HepG2 (cell line): ENCODE data around the gene TREM1. TPM values are rescaled to one million over a fixed set of nuclear protein-coding genes. Genes with fewer than 3 reads are reported as not detected.

Experiments
- ATAC-seq: fragments of 200-7000 bp; cut with Tn5 transposase; 3 replicates; pipeline ENCODE4 v1.9.1; 2020; ENCODE audit warnings: mild to moderate bottlenecking, moderate library complexity
- BruUV-seq: library from RNA; stranded (reverse); fragments of 400-500 nt; replicated peaks from 2 replicates; lab custom pipeline; 2021; lab: Mats Ljungman, UMichigan
- CTCF ChIA-PET: fragments of 300-600 bp; formaldehyde crosslinking; extraction: SDS; loops from one replicate; lab custom pipeline; 2021; ENCODE audit warnings: low total read pairs, inconsistent platforms, low intra/inter-chr PET ratio; lab: Yijun Ruan, JAX
- POLR2A ChIA-PET: fragments of 350-600 bp; sonication (Branson Sonifier 250); formaldehyde crosslinking; loops from one replicate; lab custom pipeline; 2020; ENCODE audit warnings: antibody characterized with exemption, inconsistent platforms; lab: Yijun Ruan, JAX
- DNase-seq: peaks from one replicate; pipeline ENCODE4 v3.0.0-alpha.2; 2015; ENCODE audit warnings: low spot score
- FAIRE-seq: peaks from 3 replicates; lab custom pipeline; 2011; peaks lifted over from hg19 to GRCh38; lab: Jason Lieb, UNC
- H2AFZ ChIP-seq: one replicate; pipeline ENCODE4 v1.6.1; 2011; ENCODE audit warnings: low read length, inconsistent platforms
- H3K27ac ChIP-seq: fragments of 300-600 bp; 3 replicates; pipeline ENCODE4 v1.8.0; 2011; ENCODE audit warnings: mixed run types, mild to moderate bottlenecking, mixed read lengths, low read length, inconsistent platforms; ENCODE audit not compliant: insufficient read depth; ENCODE audit errors: extremely low read length
- H3K27me3 ChIP-seq, 2 experiments: fragments of 200-600 bp in 1 of 2; 2 replicates in 1 of 2; 3 replicates in 1 of 2; pipeline versions ENCODE4 v1.6.0 to v1.8.0; 2011; ENCODE audit warnings: low read length in 2 of 2, mild to moderate bottlenecking in 2 of 2, moderate library complexity in 2 of 2, inconsistent platforms in 1 of 2; ENCODE audit not compliant: insufficient read depth in 2 of 2, control insufficient read depth in 1 of 2
- H3K36me3 ChIP-seq, 2 experiments: fragments of 200-600 bp in 1 of 2; replicated peaks in 1 of 2; 2 replicates in 1 of 2; 3 replicates in 1 of 2; pipeline versions ENCODE4 v1.5.1 to v1.8.0; 2011; ENCODE audit warnings: low read length in 2 of 2, inconsistent platforms in 1 of 2; ENCODE audit not compliant: insufficient read depth in 2 of 2, control insufficient read depth in 1 of 2
- H3K4me1 ChIP-seq: 2 replicates; pipeline ENCODE4 v1.5.1; 2012; ENCODE audit warnings: low read length, inconsistent platforms; ENCODE audit not compliant: insufficient read depth
- H3K4me2 ChIP-seq: 2 replicates; pipeline ENCODE4 v1.6.0; 2011; ENCODE audit warnings: low read depth, low read length, inconsistent platforms
- H3K4me3 ChIP-seq, 3 experiments: fragments of 200-600 bp in 1 of 3; sonication (generic), shearing (Covaris generic) in 1 of 3; replicated peaks in 1 of 3; 2 replicates each; pipeline ENCODE4 v1.5.1; 2011 to 2016; ENCODE audit warnings: low read length in 3 of 3, inconsistent platforms in 2 of 3, low read depth in 2 of 3, mild to moderate bottlenecking in 2 of 3, control low read depth in 1 of 3, mixed read lengths in 1 of 3; ENCODE audit not compliant: insufficient read depth in 1 of 3
- H3K79me2 ChIP-seq: one replicate; pipeline ENCODE4 v1.6.1; 2011; ENCODE audit warnings: low read length, inconsistent platforms; ENCODE audit not compliant: insufficient read depth
- H3K9ac ChIP-seq: 2 replicates; pipeline ENCODE4 v1.6.0; 2011; ENCODE audit warnings: mild to moderate bottlenecking, low read depth, low read length, inconsistent platforms; ENCODE audit not compliant: insufficient read depth
- H3K9me3 ChIP-seq: 2 replicates; pipeline ENCODE4 v1.5.1; 2012; ENCODE audit warnings: mild to moderate bottlenecking, low read length
- H4K20me1 ChIP-seq: 2 replicates; pipeline ENCODE4 v1.6.0; 2011; ENCODE audit warnings: inconsistent platforms, mild to moderate bottlenecking, low read length, moderate library complexity; ENCODE audit not compliant: insufficient read depth
- CBX2 ChIP-seq, 2 experiments: fragments of 200-600 bp in 1 of 2; sonication (generic); formaldehyde crosslinking in 1 of 2; IDR thresholded peaks; 2 replicates each; pipeline versions ENCODE4 v1.7.0 to v1.8.1; 2018 to 2022; ENCODE audit warnings: low read depth in 2 of 2, low read length in 1 of 2, mild to moderate bottlenecking in 1 of 2, missing genetic modification reagents in 1 of 2
- ELF3 ChIP-seq: IDR thresholded peaks from 2 replicates; pipeline ENCODE4 v1.6.1; 2016; ENCODE audit warnings: missing genetic modification reagents, missing compliant biosample characterization
- FOSL1 ChIP-seq: sonication (generic); formaldehyde crosslinking; IDR thresholded peaks from 2 replicates; pipeline ENCODE4 v1.9.0; 2021; ENCODE audit warnings: missing genetic modification reagents, borderline replicate concordance
- MZF1 ChIP-seq: sonication (generic); formaldehyde crosslinking; IDR thresholded peaks from 2 replicates; pipeline ENCODE4 v1.8.1; 2023; ENCODE audit warnings: mild to moderate bottlenecking, missing genetic modification reagents, borderline replicate concordance
- RAD21 ChIP-seq: fragments of 450-650 bp; formaldehyde crosslinking; IDR thresholded peaks from 2 replicates; pipeline ENCODE4 v1.5.0; 2020; ENCODE audit warnings: mild to moderate bottlenecking
- SNAPC2 ChIP-seq: sonication (generic); formaldehyde crosslinking; IDR thresholded peaks from 2 replicates; pipeline ENCODE4 v1.8.1; 2022; ENCODE audit warnings: mild to moderate bottlenecking, missing genetic modification reagents
- TOE1 ChIP-seq: sonication (generic); formaldehyde crosslinking; IDR thresholded peaks from 2 replicates; pipeline ENCODE4 v1.4.0; 2020; ENCODE audit warnings: mild to moderate bottlenecking, missing genetic modification reagents
- ZFAT ChIP-seq: sonication (generic); formaldehyde crosslinking; conservative IDR thresholded peaks from 2 replicates; pipeline ENCODE4 v1.8.1; 2023; ENCODE audit warnings: missing genetic modification reagents, inconsistent platforms
- ZNF460 ChIP-seq: sonication (generic); formaldehyde crosslinking; IDR thresholded peaks from 2 replicates; pipeline ENCODE4 v1.5.1; 2020; ENCODE audit warnings: missing genetic modification reagents, mild to moderate bottlenecking, borderline replicate concordance
- ZNF546 ChIP-seq: sonication (generic); formaldehyde crosslinking; conservative IDR thresholded peaks from 2 replicates; pipeline ENCODE4 v1.8.1; 2023; ENCODE audit warnings: mild to moderate bottlenecking, missing genetic modification reagents
- ZNF660 ChIP-seq: sonication (generic); formaldehyde crosslinking; IDR thresholded peaks from 2 replicates; pipeline ENCODE4 v1.5.1; 2020; ENCODE audit warnings: mild to moderate bottlenecking, low read depth, missing genetic modification reagents, borderline replicate concordance
- WGBS: methylation state at CpG from one replicate; pipeline ENCODE4 v1.1.6; 2017; ENCODE audit warnings: low lambda C conversion rate; 5-methylcytosine and 5-hydroxymethylcytosine counted together
- in situ Hi-C: cut with HindIII; loops from 2 replicates; pipeline ENCODE4 v1.10.0; 2017; ENCODE audit warnings: low pct_unique_long_range_greater_than_20kb; ENCODE audit not compliant: extremely low pct_ligation_motif_present
- intact Hi-C: fragments of 100-400 bp; cut with micrococcal nuclease; formaldehyde crosslinking; loops from one replicate; pipeline ENCODE4 v1.10.0; 2022; ENCODE audit not compliant: unreplicated experiment
- polyA plus RNA-seq, 8 experiments: library from polyadenylated mRNA; depleted of rRNA in 3 of 8; stranded (reverse) in 7 of 8; unstranded in 1 of 8; fragments of >200 nt; fragmentation: Illumina TruSeq in 4 of 8; extraction: Trizol in 4 of 8; gene quantifications; 2 replicates each; pipeline versions ENCODE4 v1.2.1 to v1.2.3, GENCODE V29; 2011 to 2016; ENCODE audit warnings: low read depth in 4 of 8, missing spikeins in 1 of 8, mixed read lengths in 1 of 8; ENCODE audit not compliant: insufficient read depth in 1 of 8
- total RNA-seq, 5 experiments: library from RNA; depleted of rRNA; stranded (reverse); fragments of >200 nt; fragmentation: Illumina TruSeq; extraction: Trizol; gene quantifications; 2 replicates each; pipeline ENCODE4 v1.2.3, GENCODE V29; 2016; ENCODE audit warnings: low read depth in 1 of 5
- TF ChIP-seq, protein P1 (sequence below): sonication (generic); formaldehyde crosslinking; IDR thresholded peaks from 2 replicates; pipeline ENCODE4 v1.5.0; 2020; ENCODE audit warnings: mild to moderate bottlenecking, missing genetic modification reagents, moderate library complexity
- TF ChIP-seq, protein P2 (sequence below): IDR thresholded peaks from 2 replicates; pipeline ENCODE4 v1.6.1; 2016
- TF ChIP-seq, protein P3 (sequence below): sonication (generic); formaldehyde crosslinking; IDR thresholded peaks from 2 replicates; pipeline ENCODE4 v1.8.1; 2023; ENCODE audit warnings: missing genetic modification reagents, mild to moderate bottlenecking, borderline replicate concordance
- TF ChIP-seq, protein P4 (sequence below): sonication (generic); formaldehyde crosslinking; IDR thresholded peaks from 2 replicates; pipeline ENCODE4 v1.5.0; 2020; ENCODE audit warnings: mild to moderate bottlenecking, missing genetic modification reagents, borderline replicate concordance

The TREM1 gene
- total and polyA plus RNA-seq, 2 of the 13 experiments (the other 11 are each of a cell fraction or from before 2014, with no cell fraction given), result 0.49 TPM; not detected in 1

DNA sequence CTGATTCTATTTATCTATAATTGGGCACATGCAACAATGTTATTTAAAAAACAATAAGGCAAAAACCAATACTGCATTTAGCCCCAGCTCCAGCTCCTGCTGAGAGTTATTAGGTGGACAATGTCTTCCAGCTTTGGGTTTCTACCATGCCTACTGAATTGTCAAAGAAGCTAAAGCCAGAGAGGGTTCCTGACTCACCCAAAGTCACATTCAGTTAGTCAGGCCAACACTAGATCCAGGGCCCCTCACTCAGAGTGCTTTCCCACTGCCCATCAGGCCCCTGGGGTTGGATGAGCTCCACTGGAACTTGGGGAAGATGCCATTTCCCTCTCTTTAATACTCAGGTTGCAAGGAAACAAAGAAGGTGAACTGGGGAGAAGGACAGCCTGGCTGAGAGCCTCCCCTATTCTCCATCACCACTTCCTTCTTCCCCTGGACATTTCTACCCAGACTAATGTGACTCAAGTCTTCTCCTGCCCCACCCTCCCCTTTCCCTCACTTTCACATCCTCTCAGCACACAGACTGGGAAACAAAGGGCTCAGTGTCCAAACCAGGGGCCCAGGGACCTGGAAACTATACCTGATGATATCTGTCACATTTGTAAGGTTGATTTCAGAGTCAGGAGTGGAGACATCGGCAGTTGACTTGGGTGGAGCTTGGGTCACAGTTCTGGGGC, 6.0 kb downstream of the TREM1 start (continued):
- TF ChIP-seq TOE1 (CRISPR knock-in tag), result no peak
- no peak for TF ChIP-seq ZNF660 (CRISPR knock-in tag)
- TF ChIP-seq, all 625 proteins: peak for 0

DNA sequence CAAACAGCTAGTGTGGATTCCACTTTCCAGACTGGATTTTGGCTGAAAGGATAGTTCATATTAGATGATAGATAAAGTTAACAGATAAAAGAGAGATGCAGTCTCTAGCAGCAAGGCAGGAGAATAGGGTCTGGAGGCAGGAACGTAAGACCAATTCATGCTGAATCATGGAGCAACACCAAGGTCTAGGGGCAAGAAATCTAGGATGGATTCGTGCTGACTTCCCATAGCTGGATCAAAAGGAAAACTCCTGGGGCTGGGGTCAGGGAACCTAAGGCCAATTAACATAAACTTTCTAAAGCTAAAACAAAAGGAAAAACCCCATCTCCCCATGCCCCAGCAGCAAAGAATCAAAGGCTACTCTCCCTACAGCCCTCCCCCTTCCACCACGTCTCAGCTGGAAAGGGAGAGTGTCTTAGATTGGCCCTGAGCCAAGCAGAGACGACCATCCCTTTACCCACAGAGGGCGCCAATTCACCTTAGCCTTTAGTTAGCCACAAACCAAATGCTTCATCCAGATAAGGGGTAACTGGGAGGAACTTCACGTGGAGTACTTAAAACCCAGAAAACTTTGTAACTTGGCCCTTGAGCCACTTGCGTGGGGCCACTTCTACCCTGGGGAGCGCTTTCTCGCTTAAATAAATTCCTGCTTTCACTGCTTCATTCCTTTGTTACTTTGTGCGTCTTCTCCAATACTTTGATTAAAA, 7.6 kb downstream of the TREM1 start:
- ATAC-seq (peak; percentile 89), DNase-seq (peak; percentile 74), FAIRE-seq (peak; percentile 97)
- Histone ChIP-seq H3K4me2 (no peak overlapping the region), H3K79me2 (no peaks in the 10 kb centered on the region), H2AFZ (no peak overlapping the region), H3K27me3 (peaks cover 3 to 41% of the 10 kb centered on the region in 2 experiments; a peak in 4 of 5 replicates), H3K27ac (no peak overlapping the region), H3K4me1 (no peaks in the 10 kb centered on the region), H3K36me3 (no peaks in the 10 kb centered on the region), H4K20me1 (no peaks in the 10 kb centered on the region), H3K9me3 (no peaks in the 10 kb centered on the region), H3K4me3 (no peak overlapping the region), H3K9ac (no peak overlapping the region)
- ChIA-PET CTCF (interaction anchor here (1.3 to 1.7 kb wide), 2 partner anchors 40 to 403 kb away, joined by 3 to 5 read pairs; no protein-coding TSS in a partner anchor), POLR2A (no interaction called here)
- in situ Hi-C loops, result no loop called here
- intact Hi-C loops, result no loop called here
- no TSS peak for BruUV-seq
- WGBS, result 20% methylated on average over 10 of the region's 10 CpGs
- TF ChIP-seq CBX2 (IDR thresholded peaks at IDR 0.05; ENCODE audit: low read depth, low read length), result no peak
- no peak for TF ChIP-seq CBX2 (CRISPR knock-in tag; IDR thresholded peaks at IDR 0.05; ENCODE audit: low read depth)
- no peak for TF ChIP-seq ZNF460 (CRISPR knock-in tag)
- no peak for TF ChIP-seq ZFAT (CRISPR knock-in tag)
- TF ChIP-seq MZF1 (CRISPR knock-in tag), result no peak
- TF ChIP-seq, protein P1, sequence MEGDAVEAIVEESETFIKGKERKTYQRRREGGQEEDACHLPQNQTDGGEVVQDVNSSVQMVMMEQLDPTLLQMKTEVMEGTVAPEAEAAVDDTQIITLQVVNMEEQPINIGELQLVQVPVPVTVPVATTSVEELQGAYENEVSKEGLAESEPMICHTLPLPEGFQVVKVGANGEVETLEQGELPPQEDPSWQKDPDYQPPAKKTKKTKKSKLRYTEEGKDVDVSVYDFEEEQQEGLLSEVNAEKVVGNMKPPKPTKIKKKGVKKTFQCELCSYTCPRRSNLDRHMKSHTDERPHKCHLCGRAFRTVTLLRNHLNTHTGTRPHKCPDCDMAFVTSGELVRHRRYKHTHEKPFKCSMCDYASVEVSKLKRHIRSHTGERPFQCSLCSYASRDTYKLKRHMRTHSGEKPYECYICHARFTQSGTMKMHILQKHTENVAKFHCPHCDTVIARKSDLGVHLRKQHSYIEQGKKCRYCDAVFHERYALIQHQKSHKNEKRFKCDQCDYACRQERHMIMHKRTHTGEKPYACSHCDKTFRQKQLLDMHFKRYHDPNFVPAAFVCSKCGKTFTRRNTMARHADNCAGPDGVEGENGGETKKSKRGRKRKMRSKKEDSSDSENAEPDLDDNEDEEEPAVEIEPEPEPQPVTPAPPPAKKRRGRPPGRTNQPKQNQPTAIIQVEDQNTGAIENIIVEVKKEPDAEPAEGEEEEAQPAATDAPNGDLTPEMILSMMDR, result peak; percentile 80
- TF ChIP-seq FOSL1 (CRISPR knock-in tag), result no peak
- TF ChIP-seq ELF3 (CRISPR knock-in tag), result no peak
- TF ChIP-seq, protein P2, sequence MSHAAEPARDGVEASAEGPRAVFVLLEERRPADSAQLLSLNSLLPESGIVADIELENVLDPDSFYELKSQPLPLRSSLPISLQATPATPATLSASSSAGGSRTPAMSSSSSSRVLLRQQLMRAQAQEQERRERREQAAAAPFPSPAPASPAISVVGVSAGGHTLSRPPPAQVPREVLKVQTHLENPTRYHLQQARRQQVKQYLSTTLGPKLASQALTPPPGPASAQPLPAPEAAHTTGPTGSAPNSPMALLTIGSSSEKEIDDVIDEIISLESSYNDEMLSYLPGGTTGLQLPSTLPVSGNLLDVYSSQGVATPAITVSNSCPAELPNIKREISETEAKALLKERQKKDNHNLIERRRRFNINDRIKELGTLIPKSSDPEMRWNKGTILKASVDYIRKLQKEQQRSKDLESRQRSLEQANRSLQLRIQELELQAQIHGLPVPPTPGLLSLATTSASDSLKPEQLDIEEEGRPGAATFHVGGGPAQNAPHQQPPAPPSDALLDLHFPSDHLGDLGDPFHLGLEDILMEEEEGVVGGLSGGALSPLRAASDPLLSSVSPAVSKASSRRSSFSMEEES (CRISPR knock-in tag), result 0 out of 2 replicates have a peak, but pooled peaks have one; percentile 32
- TF ChIP-seq, protein P3, sequence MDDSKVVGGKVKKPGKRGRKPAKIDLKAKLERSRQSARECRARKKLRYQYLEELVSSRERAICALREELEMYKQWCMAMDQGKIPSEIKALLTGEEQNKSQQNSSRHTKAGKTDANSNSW (CRISPR knock-in tag), result no peak
- TF ChIP-seq RAD21 (CRISPR knock-in tag), result 0 out of 2 replicates have a peak, but pooled peaks have one; percentile 7
- TF ChIP-seq SNAPC2 (CRISPR knock-in tag), result no peak
- TF ChIP-seq, protein P4, sequence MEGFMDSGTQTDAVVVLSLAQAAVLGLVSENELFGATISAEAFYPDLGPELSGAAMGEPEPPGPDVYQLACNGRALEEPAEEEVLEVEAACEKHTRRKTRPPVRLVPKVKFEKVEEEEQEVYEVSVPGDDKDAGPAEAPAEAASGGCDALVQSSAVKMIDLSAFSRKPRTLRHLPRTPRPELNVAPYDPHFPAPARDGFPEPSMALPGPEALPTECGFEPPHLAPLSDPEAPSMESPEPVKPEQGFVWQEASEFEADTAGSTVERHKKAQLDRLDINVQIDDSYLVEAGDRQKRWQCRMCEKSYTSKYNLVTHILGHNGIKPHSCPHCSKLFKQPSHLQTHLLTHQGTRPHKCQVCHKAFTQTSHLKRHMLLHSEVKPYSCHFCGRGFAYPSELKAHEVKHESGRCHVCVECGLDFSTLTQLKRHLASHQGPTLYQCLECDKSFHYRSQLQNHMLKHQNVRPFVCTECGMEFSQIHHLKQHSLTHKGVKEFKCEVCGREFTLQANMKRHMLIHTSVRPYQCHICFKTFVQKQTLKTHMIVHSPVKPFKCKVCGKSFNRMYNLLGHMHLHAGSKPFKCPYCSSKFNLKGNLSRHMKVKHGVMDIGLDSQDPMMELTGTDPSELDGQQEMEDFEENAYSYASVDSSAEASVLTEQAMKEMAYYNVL, result no peak
- no peak for TF ChIP-seq ZNF546 (CRISPR knock-in tag)
